ENCODE results near the gene EPHA10.
A peak's percentile ranks its signal among the peaks of the same experiment; 100 is the strongest.
"Not testable (repeated sequence)": the region's sequence is repeated elsewhere in the genome, so short reads cannot be mapped to it uniquely, and the experiment has no call there.

Gene EPHA10

GRCh38 chr1:37708471-37708870 lies 56.4 kb downstream of the EPHA10 start:
- no peak for DNase-seq

DNA sequence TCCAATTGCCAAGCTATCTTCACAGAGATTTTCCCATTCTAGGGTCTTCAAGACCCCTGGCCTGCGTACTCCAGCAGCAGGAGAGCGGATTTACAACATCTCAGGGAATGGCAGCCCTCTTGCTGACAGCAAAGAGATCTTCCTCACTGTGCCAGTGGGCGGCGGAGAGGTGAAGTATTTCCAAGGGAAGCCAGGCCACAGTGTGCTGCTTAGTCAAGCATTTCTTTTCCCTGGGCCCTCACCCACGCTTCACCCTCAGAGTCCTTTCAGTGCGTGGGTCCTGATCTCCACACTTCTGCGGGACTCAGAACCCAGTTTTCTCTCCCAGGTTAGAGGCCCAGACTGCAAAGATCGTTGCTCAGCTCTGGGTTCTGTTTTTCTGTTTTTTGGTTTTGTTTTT lies 59.5 kb downstream of the EPHA10 start:
- no peak for DNase-seq

DNA sequence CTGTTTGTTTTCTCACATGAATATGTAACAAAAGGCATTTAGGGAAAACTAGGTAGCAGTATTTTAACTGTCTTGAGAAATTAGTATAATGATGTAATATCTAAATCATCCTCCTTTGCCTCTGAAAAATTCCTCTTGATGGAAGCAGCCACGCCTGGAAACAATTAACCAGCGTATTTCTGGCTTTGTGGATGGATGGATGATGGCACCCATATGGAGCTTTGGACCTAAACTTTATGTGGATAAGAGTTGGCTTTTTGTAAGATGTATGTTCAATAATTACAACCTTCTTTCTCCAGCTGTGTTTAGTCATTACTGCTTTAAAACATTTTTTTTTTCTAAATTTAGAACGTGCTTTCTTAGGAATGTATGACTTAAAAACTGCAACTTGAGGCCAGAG lies 60.0 kb downstream of the EPHA10 start:
- no peak for DNase-seq

DNA sequence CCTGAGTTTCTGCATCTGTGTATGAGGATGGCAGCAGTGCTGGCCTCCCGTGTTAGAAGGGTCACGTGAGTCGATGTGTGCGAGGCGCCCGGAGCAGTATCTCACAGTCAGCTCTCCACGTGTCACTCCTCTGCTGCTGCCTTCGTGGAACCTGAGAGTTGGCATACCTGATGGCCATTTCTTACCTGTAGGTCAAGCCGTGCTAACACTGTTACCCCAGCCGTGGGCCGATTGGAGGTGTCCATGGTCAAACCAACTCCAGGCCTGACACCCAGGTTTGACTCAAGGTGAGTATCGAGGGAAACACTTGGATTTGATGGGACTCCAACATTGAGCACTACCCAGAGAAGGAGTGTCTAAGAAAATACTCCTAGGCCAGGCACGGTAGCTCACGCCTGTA lies 61.9 kb downstream of the EPHA10 start:
- DNase-seq, result no peak

DNA sequence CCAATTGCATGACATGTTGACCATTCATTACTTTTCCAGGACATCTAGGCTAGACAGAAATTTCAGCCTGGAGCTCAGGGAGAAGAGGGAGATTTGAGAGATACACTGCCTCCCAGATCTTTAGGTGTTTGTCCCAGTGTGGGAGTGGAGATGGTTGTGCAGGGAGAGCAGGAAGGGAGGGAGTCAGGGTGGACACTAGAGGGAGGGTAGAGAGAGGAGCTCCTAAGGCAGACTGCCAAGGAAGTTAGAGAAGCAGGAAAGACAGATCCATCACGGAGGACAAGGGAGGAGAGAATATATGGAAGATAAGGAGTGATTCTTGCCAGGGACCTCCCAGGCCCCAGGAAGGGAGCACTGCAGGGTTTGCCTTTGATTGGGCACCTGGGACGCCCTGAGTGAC lies 63.9 kb downstream of the EPHA10 start:
- DNase-seq, result no peak

- no peak for DNase-seq
Measured at GRCh38 chr1:37699147-37699546, 65.8 kb downstream of the EPHA10 start.

DNA sequence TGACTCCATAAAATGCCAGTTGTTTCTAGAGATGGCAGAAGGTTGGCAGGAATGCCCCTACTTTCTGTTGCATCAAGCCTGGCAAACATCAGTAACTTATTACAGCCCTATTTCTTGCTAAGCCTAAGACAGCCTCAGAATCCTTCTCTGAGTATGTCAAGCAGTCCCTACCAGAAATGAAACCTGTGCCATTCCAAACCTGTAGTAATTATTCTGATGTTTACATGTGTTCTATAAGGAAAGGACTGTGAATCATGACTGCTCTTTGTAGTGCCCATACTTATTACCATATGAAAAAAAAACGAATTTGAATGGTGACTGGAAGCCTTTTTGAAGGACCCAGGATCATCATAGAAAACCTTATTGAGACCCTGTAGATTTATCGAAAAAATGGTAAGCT lies 67.2 kb downstream of the EPHA10 start:
- no peak for DNase-seq

GRCh38 chr1:37697090-37697489 lies 67.8 kb downstream of the EPHA10 start:
- no peak for DNase-seq

DNA sequence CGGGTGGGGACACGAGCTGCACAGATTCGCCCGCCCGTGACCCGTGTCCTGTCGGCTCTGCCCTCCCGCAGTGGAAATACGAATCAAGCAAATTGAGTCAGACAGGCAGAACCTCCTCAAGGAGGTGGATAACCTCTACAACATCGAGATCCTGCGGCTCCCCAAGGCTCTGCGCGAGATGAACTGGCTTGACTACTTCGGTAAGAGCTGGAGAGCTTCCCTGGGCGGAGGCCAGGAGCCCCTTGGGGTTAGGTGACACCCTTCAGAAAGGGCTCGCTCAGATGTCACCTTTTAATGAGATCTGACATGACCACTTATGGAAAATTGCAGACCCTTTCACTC lies 72.1 kb downstream of the EPHA10 start:
- DNase-seq, result no peak

DNA sequence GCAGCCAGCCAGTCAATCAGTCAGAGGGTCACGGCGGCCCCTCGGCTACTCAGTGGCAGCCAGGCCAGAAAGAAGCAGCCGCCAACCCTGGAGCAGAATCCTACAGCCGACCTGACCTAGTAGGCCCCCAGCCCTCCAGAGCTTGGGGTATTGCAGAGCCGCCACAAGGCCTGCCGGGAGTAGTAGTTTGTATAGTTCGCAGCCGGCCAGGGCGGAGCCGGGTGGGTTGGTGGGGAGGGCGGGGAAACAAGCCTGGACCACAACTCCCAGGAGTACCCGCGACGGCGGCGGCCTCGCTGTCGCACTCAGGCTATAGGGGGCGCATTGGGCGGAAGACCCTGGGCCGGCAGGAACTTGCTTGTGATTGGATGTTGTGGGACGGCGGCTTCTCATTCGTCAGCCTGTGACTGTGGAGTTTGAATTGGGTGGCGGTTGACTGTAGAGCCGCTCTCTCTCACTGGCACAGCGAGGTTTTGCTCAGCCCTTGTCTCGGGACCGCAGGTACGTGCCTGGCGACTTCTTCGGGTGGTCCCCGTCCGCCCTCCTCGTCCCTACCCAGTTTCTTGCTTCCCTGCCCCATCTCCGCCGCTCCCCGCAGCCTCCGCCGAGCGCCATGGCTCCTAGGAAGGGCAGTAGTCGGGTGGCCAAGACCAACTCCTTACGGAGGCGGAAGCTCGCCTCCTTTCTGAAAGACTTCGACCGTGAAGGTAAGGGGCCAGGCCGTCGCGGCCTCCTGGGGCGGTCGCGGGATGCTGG lies 72.7 kb downstream of the EPHA10 start, which contains the start of gene CDCA8:
Gene CDCA8 (plus strand): TSS at position 439 of the 756 bp plus-strand sequence. CDS start 175 bp downstream, at position 614.
- peak; percentile 96 for DNase-seq

DNA sequence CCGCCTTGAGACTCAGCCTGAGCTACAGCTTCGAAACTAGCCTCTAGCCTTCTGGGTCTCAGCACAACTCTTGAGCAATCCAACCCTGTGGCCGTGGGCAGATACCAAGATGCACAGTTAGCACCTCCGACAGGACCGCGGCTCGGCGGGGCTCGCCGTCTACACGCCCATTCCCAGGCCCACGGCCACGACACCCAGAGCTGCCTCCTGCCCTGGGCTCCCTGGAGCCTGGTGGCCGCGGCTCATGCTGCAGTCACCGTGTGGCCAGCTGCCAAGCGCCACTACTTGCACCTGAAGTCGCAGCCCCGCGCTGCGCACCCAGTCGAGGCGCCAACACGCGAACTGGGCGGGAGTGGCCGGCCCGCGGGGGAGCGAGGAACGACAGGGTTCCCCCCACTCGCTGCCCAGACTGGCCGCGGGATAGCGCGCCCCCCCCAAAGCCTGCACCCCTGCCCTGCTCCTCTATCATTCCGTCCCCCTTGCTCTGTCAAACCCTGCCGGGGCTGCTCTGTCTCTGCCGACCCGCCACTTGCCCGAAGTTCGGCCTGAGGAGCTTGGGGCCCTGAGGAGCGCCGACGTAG lies 73.3 kb downstream of the EPHA10 start:
- DNase-seq, result no peak

DNA sequence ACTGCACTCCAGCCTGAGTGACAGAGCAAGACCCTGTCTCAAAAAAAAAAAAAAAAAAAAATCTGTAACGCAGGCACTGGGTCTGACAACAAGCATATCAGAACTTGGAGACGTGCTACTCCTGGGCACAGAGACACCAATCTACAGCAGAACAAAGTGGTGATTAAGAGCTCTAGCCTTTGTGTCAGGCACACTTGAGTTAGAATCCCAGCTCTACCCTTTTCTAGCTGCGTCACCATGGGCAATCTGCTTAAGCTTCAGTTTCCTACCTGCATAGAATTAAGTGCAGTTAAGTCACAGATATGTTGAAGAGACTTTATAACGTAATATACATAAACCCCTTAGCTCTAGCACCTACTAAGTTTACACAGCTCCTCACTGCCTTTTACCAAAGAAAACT lies 76.0 kb downstream of the EPHA10 start:
- DNase-seq, result no peak

GRCh38 chr1:37687764-37688163 lies 77.2 kb downstream of the EPHA10 start:
- DNase-seq, result not testable (repeated sequence)

DNA sequence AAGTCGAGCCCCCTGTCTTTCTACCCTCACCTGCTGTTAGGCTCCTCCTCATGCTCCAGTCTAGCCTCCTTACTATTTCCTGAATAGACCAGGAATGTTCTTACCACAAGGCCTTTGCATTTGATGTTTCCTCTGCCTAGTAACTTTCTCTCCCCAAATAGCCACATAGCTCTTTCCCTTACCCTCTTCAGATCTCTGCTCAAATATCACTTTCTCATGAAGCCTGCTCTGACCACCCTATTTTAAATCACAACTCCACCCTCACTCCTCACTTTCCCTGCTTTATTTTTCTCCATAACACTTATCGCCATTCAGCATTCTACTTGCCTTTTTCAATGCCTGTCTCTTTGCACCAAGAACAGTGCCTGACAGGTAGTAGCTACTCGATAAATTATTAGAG lies 79.2 kb downstream of the EPHA10 start:
- no peak for DNase-seq

DNA sequence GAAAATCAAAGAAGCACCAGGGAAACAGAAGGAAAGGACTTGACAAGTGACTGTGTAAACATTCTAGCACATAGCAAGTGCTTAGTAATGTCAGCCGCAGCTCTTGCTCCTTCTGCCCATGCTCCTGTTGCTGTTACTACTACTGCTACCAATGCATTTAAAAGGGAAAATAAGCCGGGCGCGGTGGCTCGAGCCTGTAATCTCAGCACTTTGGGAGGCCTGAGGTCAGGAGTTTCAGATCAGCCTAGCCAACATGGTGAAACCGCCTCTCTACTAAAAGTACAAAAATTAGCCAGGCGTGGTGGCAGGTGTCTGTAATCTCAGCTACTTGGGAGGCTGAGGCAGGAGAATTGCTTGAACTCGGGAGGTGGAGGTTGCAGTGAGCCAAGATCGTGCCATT lies 80.7 kb downstream of the EPHA10 start:
- DNase-seq, result not testable (repeated sequence)

GRCh38 chr1:37682334-37682987 lies 82.5 kb downstream of the EPHA10 start:
- DNase-seq, result peak; percentile 56

DNA sequence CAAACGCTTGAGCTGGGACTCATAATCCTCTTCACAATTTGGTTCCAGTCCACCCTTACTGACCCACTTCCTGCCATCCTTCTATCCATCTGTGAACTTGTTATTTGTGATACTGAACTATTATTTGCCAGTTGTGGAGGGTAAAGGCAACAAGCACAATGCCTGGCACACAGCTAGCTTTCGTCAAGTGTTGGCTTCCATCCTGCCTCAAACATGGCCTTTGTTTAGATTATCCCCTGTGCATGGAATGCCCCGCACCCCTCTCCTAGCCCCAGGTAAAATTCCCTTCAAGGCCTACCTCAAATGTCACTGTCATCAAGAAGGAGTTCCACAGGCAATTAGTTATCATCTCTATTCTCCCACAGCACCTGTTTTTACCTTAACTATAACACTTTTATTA lies 84.0 kb downstream of the EPHA10 start:
- DNase-seq, result no peak

DNA sequence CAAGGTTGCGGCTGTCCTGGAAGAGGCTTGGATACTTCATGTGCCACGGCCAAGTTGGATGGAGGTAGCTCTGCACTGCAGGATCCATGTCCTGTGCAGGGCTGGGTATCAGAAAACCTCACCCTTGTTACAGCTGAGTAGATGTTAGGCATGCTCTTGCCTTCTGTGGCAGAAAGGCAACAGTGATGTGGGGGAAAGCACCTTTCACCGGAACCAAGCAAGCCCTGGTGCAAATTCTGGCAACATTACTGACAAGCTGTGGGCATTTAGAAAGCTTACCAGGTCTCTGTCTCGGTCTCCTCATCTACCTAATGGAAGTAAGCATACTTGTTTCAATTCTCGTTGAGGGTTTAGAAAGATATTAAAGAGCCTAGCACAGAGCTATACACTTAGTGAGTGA lies 87.1 kb downstream of the EPHA10 start:
- no peak for DNase-seq

- no peak for DNase-seq
Measured at GRCh38 chr1:37677143-37677439, 87.8 kb downstream of the EPHA10 start.

DNA sequence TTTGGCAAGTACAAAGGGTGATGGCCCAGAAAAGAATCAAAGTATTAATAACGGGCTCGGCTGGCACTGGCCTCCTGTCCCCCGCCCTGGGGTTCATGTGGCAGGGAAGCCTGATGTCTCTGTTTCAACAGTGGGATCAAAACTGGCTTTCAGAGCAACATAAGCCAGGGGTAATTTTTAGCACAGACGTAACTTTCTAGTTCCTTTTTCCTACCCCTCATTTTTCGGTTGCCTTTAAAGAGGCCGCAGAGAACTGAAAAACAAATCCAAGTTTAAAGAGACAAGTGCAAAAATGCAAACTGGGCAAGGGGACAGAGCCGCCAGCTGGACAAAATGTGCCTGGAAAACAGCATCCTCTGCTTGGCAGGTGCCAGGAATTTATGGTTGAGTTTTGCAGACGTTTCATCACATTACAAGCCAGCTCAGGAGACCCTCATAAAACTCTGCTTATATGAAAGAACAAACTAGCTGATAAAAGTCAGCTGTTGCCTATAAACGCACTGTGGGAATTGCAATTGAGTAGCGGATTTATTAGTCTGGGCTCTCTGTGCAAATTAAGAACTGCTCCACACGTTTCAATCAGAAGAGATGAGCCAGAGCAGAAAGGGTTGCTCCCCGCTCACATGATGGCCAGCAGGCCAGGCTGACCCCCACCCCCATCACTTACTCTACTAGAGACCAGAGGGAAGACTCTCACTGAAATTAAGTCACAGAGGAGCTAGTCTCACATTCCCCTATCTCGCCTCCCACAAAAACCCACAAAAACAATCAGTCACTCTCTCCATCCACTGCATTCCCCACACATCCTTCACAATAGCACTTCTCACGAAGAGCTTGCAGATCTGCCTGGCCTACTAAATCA lies 88.4 kb downstream of the EPHA10 start:
- DNase-seq, result no peak

DNA sequence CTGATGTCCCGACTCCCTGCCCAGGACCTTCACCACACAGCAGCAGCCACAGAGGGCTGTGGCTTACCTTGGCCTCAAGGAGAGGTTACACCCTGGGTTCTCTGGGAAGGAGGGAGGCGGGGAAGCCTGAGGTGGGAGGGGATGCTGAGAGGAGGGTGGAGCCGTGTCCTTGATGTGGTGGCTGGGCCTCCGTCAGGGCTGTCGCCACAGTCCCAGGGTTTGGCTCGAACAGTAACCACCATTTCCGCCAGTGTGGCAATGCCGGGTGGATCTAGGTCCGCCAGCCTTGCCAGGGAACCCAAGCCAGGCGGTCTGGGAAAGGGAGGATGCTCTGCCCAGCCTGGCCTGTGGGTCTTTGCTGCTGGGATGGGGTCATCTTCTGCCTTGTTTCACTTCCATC lies 91.0 kb downstream of the EPHA10 start:
- DNase-seq, result no peak

DNA sequence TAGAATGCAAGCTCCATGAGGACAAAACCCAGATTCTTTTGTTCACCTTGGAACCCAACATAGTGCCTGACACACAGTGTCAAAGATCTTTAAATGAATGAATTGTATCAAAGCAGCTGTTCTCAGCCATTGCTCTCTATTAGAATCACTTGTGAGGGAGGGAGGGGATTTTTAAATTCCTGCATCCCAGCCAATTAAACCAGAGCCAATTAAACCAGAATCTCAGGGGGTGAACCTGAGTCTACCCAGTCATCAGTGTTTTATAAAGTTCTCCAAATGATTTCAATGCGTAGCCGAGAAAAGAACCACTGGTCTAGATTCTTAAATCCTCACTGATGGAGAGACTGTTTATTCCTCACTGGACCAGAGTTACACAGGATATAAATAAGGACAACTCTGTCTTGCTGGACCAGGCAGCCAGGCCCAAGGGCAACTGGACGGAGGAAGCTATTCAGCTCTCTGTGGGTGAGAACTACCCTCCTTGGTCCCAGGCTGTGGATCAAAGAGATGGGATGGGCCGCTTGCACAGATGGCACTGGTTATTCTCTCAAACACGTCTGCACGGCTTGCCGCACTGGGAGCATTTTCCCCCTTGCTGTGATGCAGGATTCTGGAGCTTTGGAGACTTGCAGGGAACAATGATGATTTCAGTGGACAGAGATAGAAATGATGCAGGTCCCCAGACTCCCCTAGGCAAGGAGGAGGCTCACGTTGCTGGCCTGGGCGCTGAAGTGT lies 92.6 kb downstream of the EPHA10 start:
- no peak for DNase-seq

- DNase-seq, result no peak
Measured at GRCh38 chr1:37671261-37671660, 93.7 kb downstream of the EPHA10 start.

Data from T1000 (cell line).